ENCODE data around the gene GPR55. TPM values are rescaled to one million over a fixed set of nuclear protein-coding genes. Genes with fewer than 3 reads are reported as not detected.

The GPR55 gene
- total and polyA plus RNA-seq, 2 of the 4 experiments (the other 2 are of a cell fraction), result 0.03 TPM; not detected in 1

GRCh38 chr2:230953845-230954244 lies 28.8 kb upstream of the GPR55 start:
- H2BK5ac ChIP-seq (ENCODE audit: low read depth, low read length, poor library complexity, severe bottlenecking), result no peak overlapping the region
- in situ Hi-C loops (cut with MboI; ENCODE audit: low sequenced_read_pairs), result no loop called here
- no TSS peak for BruUV-seq (replicated peaks)
- no peaks in the 10 kb centered on the region for H3K36me3 ChIP-seq (ENCODE audit: control insufficient read depth, insufficient read depth, low read length)
- H2AFZ ChIP-seq (replicated peaks; ENCODE audit: low read length, poor library complexity), result no peak overlapping the region
- H3K9me3 ChIP-seq (ENCODE audit: control insufficient read depth, insufficient read depth, low read length), result peaks cover 3% of the 10 kb centered on the region; the same call in 1 of the 2 replicates
- no peak overlapping the region for H3K27ac ChIP-seq (ENCODE audit: insufficient read depth, low read length)
- H3K56ac ChIP-seq (ENCODE audit: extremely low read depth, insufficient read depth, low read length), result no peak overlapping the region
- no peak overlapping the region for H2BK20ac ChIP-seq (ENCODE audit: low read depth, low read length)
- no peak overlapping the region for H3K14ac ChIP-seq (replicated peaks; ENCODE audit: low read depth, low read length)
- H3K4me3 ChIP-seq (ENCODE audit: insufficient read depth, low read depth, low read length), result no peak overlapping the region
- WGBS, 2 experiments (ENCODE audit: extremely low coverage in 2 of 2, insufficient read length in 1 of 2), result 71% methylated on average over 4 of the region's 9 CpGs; no CpG with 5 or more reads in 1 of the 2 experiments
- no peaks in the 10 kb centered on the region for H4K20me1 ChIP-seq (ENCODE audit: insufficient read depth, low read length)
- H4K91ac ChIP-seq (ENCODE audit: insufficient read depth, low read depth, low read length), result no peak overlapping the region
- no peak overlapping the region for H3K4me2 ChIP-seq (ENCODE audit: low read depth, low read length)
- no peak overlapping the region for H4K5ac ChIP-seq (ENCODE audit: low read depth, low read length)
- ATAC-seq (ENCODE audit: low read depth), result no peak
- peaks cover 33% of the 10 kb centered on the region for H3K27me3 ChIP-seq (ENCODE audit: control insufficient read depth, insufficient read depth, low read length)
- POLR2A ChIA-PET (ENCODE audit: unreplicated experiment), result no interaction called here
- DNase-seq, result no peak
- H3K79me1 ChIP-seq (ENCODE audit: low read depth in 1 of 2, low read length in 2 of 2), result no peaks in the 10 kb centered on the region
- no peak overlapping the region for H4K8ac ChIP-seq (ENCODE audit: low read depth in 2 of 2, low read length in 2 of 2)
- no peak overlapping the region for H3K4ac ChIP-seq (ENCODE audit: low read depth, low read length)
- no peak overlapping the region for H2AK5ac ChIP-seq (ENCODE audit: low read depth, low read length)
- H3K9ac ChIP-seq (ENCODE audit: low read depth, low read length), result no peak overlapping the region
- H2BK120ac ChIP-seq (ENCODE audit: low read depth, low read length), result no peak overlapping the region
- no peak overlapping the region for H2BK15ac ChIP-seq (ENCODE audit: low read depth, low read length)
- CTCF ChIA-PET, result no interaction called here
- no peaks in the 10 kb centered on the region for H3K4me1 ChIP-seq (ENCODE audit: control insufficient read depth, insufficient read depth, low read length)
- intact Hi-C loops (cut with micrococcal nuclease), result loop anchor here (10.0 kb wide), 1 partner anchor 61 kb away; no protein-coding TSS in a partner anchor
- dilution Hi-C loops (cut with HindIII; ENCODE audit: low sequenced_read_pairs, unreplicated experiment), result no loop called here
- no peaks in the 10 kb centered on the region for H3K9me1 ChIP-seq (ENCODE audit: insufficient read depth, low read length)
- H3K23ac ChIP-seq (ENCODE audit: low read depth, low read length), result no peak overlapping the region
- TF ChIP-seq CEBPB (IDR thresholded peaks at IDR 0.05; ENCODE audit: low read depth, low read length) (no peak), POLR2A (IDR thresholded peaks at IDR 0.05; ENCODE audit: low read depth, low read length) (no peak), ELK1 (IDR thresholded peaks at IDR 0.05; ENCODE audit: borderline replicate concordance, low read depth, low read length) (no peak), FOS (IDR thresholded peaks at IDR 0.05; ENCODE audit: low read depth, low read length) (no peak), USF2 (IDR thresholded peaks at IDR 0.05; ENCODE audit: low read depth, low read length) (no peak), BHLHE40 (IDR thresholded peaks at IDR 0.05; ENCODE audit: low read depth, low read length) (no peak), RCOR1 (IDR thresholded peaks at IDR 0.05; ENCODE audit: insufficient replicate concordance, low read length) (no peak), CTCF (conservative IDR thresholded peaks at IDR 0.05; ENCODE audit: low read depth, low read length) (no peak), RFX5 (IDR thresholded peaks at IDR 0.05; ENCODE audit: low read depth, low read length) (no peak)
- H2AK9ac ChIP-seq (replicated peaks; ENCODE audit: low read depth, low read length, poor library complexity), result peak overlapping the region; percentile 66
- no peak overlapping the region for H3K18ac ChIP-seq (ENCODE audit: low read depth, low read length)

Measured in IMR-90 (cell line).